NCI-H2227 treated with DMSO at 0.1 percent for 48 hours (cell line): ENCODE results near the gene PPP1R27.

Source experiments
- DNase-seq: peaks from one replicate; lab custom pipeline; 2025; lab: John Stamatoyannopoulos, UW

PPP1R27 gene

GRCh38 chr17:81860756-81861568, 26.1 kb upstream of the PPP1R27 start:
- DNase-seq = peak; percentile 99

DNA sequence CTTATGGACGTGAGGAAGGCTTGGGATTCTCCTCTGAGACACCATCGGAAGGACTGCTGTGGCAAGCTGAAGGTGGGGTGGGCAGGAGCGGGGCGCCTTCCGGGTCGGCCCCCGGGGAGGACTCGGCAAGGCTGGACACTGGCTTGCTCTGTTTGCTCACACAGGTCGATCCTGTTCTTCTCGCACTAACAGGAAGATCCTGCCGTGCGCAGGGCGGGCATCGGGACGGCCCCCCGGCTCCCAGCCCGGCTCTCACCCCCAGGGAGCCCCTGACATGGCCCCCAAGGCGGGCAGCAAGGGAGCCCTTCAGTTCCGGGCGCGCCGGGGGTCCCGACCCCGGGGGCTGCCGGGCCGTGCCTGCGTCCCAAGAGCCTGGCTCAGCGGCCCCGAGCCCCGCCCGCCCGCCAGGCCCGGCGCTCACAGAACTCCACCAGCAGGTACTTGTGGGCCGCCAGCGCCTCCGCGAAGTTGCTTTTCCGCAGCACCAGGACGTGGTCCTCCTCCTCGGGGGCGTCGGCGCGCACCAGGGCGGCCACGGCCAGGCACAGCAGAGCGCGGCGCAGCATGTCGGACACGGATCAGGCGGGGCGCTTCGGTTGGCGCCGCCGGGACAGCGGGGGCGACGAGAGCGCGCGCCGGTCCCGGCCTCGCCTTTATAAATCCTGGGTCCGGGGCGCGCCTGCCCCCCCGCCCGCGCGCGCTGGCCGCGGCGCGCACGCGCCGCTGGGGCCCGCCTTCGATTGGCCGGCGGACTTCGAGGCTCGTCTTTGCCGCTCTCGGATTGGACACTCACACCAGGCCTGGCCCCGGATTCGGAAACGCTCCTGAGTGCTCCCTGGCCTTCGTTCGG, 25.3 kb upstream of the PPP1R27 start, which contains the start of gene P4HB:
P4HB (minus strand) TSS at position 630 of the 850 bp plus-strand sequence; CDS start at position 566, 64 bp downstream.
- DNase-seq = no peak

GRCh38 chr17:81858967-81859905, 24.4 kb upstream of the PPP1R27 start:
- no peak for DNase-seq

DNA sequence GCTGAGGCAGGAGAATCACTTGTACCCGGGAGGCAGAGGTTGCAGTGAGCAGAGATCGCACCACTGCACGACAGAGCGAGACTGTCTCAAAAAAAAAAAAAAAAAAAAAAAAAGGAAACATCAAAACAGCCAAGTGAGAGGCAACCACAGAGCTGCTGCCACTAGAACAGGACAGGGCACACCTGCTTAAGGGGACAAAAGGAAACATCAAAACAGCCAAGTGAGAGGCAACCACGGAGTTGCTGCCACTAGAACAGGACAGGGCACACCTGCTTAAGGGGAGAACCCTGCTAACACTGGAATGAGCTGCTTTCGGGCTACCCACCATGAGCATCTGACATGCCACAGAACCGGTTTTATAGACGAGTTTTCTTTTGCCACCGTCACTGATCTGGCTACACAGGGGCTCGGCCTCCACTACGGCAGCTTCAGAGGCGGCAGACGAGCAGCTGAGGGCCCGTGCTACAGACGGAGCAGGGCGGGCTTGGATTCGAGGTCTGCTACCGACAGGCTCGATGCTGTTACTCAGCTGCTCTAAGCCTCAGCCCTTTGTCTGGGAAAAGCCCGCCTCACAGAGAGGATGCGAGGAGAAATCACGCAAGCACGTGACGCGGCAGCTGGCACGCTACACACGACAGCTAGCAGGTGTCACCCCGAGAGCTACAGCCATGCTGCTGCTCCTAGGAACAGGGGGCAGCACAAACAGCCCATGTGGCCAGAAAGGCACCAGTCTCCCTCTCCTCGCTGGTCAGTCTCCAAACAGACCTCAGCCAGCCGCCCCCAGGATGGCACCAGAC, 23.5 kb upstream of the PPP1R27 start:
- DNase-seq = no peak

GRCh38 chr17:81854974-81855774, 20.3 kb upstream of the PPP1R27 start:
- DNase-seq = no peak

GRCh38 chr17:81852237-81852636, 17.4 kb upstream of the PPP1R27 start:
- no peak for DNase-seq

- no peak for DNase-seq
Measured at GRCh38 chr17:81851423-81851822, 16.6 kb upstream of the PPP1R27 start.

DNA sequence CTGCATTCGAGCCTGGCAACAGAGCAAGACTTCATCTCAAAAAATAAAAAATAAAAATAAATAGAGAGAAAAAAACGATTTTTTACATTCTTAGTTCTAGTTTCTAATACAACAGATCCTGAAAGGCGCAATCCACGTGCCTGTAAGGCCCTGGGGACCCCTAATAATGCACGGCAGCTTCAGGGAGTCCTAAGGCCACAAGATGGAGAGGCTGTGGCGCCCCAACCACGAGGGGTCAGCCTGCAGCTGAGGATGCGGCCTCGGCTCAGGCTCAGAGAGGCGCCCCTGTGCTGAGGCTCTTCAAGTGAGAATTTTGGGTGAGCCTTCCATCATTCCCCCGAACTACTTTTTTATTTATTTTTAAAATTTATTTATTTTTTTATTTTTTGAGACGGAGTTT, 14.6 kb upstream of the PPP1R27 start:
- DNase-seq = no peak

- DNase-seq = no peak
Measured at GRCh38 chr17:81846743-81847689, 12.2 kb upstream of the PPP1R27 start.

- no peak for DNase-seq
Measured at GRCh38 chr17:81845881-81846742, 11.3 kb upstream of the PPP1R27 start.

GRCh38 chr17:81845361-81845760, 10.5 kb upstream of the PPP1R27 start:
- DNase-seq = no peak

DNA sequence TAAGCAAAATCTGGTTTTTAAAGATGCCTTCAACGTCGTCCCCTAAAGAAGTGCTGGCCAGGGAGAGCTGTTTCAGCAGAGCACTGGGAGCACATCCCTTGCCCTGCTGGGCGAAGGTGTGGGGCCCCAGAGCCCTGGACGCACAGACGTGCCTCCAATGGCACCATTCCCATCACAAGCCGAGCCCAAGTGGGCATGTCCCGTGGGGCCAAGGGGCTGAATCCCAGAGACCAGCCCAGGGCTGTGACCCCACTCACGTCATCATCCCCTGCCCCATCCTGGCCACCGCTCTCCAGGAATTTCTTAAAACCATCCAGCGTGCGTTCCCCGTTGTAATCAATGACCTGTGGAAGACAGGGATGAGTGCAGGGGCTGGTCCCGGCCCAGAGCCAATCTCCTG, 10.0 kb upstream of the PPP1R27 start:
- DNase-seq = no peak

GRCh38 chr17:81844327-81844851, 9.5 kb upstream of the PPP1R27 start:
- DNase-seq = no peak

GRCh38 chr17:81843713-81844326, 9.0 kb upstream of the PPP1R27 start:
- no peak for DNase-seq

DNA sequence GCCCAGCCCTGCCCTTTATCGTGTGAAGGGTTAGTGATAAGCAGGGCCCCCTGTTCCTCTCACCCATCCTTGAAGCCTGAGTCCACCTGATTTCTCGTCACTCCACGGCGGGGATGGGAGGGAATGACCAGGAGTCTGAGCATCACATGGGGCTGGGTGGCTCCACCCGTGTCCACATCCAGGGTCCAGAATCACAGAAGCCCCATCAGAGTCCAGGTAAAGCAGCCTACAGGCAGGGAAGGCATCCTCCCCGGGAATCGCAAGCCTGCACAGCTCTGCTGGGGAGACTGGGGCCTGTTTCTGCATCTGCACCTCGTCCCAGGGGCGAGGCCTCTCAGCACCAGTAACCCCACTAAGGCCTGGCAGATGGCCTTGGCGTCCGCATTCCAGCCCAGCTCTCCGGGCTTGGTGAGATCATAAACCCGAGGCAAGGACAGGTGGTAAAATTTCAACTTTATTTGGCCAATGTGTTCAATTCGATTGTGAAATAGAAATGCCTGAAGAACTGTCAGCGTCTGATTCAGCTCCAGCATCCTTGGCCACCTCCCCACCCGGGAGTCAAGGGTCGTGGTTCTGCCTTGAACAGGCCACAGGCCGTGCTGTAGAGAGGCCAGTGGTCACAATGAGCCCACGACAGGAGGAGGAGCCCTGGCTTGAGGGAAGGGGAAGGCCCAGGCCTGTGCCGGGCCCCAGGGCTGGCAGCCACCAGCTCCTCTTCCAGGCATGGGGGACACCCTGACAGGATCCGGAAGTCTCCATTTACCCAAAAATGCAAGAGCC, 8.1 kb upstream of the PPP1R27 start:
- no peak for DNase-seq

DNA sequence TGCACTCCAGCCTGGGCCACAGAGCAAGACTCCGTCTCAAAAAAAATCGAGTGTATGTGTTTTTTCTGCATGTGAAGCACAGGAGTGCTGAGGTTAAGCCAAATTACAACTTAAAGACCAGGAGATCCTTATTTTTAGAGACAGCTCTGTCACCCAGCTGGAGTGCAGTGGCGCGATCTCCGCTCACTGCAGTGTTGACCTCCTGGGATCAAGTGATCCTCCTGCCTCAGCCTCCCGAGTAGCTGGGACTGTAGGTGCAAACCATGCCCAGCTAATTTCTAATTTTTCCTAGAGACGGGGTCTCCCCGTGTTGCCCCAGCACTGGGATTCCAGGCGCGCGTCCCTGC, 7.5 kb upstream of the PPP1R27 start:
- no peak for DNase-seq

DNA sequence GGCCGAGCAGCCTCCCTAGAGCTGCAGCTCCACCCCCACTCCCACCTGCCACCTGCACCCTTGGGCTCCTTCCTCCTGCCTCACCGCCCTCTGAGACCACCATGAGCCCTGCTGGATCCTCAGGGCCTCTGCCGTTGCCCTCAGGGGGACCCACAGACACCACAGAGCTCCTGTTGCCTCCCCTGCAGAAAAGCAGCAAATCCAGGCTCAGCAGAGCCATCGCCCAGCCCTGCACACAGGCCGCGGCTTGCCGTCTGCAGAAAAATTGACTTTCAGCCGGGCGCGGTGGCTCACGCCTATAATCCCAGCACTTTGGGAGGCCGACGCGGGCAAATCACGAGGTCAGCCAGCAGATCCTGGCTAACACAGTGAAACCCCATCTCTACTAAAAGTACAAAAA, 7.0 kb upstream of the PPP1R27 start:
- no peak for DNase-seq
